HG02885 (cell line): ENCODE results near the gene NKD2.
"Not testable (repeated sequence)": the region's sequence is repeated elsewhere in the genome, so short reads cannot be mapped to it uniquely, and the experiment has no call there.

Experiments
- ATAC-seq: cut with Tn5 transposase; IDR thresholded peaks from one replicate; pipeline ENCODE4 v1.9.1; 2021; ENCODE audit warnings: mild to moderate bottlenecking; ENCODE audit not compliant: unreplicated experiment, poor library complexity

The NKD2 gene

DNA sequence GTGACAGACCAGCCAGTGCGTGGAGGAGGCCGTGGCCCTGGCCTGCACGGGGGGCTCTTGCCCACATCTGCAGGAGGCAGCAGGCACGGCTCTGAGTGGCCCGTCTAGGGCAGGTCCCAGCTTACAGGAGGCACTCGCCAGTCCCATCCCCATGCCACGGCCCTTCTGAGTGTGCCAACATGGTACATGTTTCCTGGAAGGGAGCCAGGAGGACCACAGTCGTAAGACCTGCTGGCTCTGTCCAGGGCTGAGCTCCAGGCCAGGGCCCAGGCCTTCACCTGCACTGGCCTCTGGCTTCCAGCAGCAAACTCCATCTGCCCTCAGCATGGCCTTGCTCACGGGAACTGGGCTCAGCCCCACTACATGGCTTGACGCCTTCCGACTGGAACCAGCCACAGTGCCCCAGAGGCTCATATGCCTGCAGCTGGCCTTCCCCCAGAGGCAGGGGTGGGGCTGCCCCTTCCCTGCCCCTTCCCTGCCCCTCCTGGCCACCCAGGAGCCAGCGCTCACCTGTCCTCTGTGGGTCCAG, 3.8 kb downstream of the NKD2 start:
- no peak for ATAC-seq

DNA sequence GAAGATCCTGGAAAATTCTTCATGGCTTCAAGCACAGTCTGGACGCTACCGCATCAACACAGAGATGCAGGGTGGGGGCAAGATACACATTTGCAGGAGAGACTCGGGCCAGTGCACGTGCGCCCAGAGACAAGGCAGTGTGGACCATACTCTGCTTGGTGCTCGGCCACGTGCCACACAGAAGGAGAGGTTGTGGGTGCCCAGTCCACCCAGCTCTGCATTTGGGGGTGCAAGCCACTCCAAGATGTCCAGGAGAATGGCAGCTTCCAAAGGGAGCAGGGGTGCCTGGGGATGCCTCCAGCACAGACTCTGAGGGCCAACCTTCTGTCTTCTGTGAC, 4.3 kb downstream of the NKD2 start:
- ATAC-seq, result no peak

DNA sequence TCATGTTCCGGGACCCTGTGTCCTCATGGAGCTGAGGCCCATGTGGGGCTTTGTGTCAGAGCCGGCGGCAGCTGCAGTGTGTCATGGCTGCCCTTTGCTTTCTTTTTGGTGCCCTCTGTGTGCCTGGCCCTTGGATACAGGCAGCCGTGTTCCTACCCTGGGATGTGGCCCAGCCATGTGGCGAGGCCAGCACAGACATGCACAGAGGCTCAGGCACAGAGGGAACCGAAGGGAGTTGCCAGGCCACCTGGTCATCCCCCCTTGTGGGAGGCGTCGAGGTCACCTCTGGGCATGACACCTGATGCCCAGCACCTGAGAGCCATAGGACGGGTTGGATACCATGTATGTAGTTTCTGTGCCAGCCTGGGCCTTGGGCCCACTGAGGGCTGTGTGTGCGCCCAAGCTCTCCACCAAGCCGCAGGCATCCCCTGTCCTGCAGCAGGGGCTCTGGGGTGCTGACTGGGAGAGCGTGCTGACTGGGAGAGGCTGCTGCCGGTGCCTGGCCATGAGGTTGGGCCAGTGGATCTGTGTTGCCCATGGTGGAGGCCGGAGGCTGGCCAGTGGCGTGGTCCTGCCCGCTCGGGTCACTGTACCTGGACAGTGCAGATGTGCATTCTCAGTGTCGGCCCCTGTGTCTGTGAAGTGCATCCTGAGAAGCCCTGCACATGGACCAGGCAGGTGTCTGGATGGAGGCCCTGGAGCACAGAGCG, 4.8 kb downstream of the NKD2 start:
- no peak for ATAC-seq

DNA sequence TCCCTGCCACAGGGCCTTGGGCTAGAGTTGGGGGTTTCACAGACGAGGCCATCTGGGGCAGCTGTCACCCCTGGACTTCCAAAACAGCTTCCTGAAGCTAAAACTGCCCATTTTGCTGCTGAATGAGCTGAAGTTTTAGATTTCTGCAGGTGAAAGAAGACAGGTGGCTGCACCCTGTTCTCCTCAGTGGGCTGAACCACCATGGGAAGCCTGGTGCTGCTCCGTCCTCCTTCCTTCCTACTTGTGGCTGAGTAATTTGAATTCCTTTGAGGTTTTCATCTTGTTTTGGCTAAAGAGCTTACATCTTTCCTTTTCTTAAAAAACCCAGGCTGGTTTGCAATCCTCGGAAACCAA, 5.3 kb downstream of the NKD2 start:
- ATAC-seq, result no peak

- ATAC-seq, result no peak
These were observed 5.7 kb downstream of the NKD2 start for GRCh38 chr5:1014346-1014745.

DNA sequence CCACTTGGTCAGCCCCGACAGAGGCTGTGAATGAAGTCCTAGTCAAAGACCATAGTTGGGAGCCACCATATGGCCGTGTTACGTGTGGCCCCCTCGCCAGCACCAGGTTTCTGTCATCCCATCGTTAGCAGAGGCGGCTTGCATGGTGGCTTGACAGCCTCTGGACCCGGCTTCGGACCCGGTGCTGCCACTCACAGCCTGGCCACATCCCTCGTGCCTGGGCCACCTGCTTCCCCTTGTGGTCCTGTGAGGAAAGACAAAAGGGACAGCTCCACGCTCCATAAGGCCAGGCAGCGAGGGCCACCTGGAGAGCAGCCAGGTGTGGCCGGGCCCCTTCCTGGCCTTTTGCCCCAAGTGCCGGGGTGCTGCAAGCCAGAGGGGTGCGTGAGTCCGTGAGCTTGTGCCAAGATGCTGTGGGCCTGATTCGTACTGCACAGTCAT, 6.2 kb downstream of the NKD2 start:
- ATAC-seq, result no peak

GRCh38 chr5:1015507-1015906, 6.9 kb downstream of the NKD2 start:
- no peak for ATAC-seq

- no peak for ATAC-seq
These were observed 7.4 kb downstream of the NKD2 start for GRCh38 chr5:1016036-1016435.

DNA sequence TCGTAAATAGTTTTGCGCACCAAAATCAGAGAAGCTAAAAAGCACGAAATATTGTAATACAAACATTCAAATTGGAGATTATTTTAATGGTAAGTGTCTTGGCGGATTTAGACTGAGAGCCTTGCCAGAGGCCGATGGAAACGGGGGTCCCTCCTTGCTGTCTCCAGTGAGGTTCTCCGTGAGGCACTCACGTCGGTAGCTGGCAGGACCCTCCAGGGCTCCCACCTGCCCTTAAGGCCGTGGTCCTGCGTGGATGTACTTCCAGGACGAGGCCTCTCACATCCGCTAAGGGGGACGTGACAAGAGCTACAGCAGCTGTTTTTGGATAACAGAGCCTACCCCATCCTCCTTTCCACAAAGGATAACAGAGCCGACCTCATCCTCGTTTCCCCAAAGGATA, 7.9 kb downstream of the NKD2 start:
- no peak for ATAC-seq

DNA sequence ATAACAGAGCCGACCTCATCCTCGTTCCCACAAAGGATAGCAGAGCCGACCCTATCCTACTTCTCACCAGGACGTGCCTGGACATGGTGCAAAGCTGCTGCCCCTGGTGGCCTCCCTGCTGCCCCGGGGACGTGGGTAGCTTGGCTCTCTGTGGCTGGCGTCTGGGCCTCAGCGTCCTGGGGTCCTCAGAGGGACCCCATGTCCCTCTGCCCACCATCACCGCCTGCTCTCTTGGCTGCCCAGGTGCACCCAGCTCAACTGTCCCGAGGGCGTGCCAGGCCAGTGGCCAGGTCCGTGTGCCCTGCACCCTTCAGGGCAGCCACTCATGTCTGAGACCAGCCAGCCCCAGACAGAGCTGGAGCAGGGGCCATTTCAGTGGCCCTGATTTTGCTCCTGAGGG, 8.5 kb downstream of the NKD2 start:
- no peak for ATAC-seq

DNA sequence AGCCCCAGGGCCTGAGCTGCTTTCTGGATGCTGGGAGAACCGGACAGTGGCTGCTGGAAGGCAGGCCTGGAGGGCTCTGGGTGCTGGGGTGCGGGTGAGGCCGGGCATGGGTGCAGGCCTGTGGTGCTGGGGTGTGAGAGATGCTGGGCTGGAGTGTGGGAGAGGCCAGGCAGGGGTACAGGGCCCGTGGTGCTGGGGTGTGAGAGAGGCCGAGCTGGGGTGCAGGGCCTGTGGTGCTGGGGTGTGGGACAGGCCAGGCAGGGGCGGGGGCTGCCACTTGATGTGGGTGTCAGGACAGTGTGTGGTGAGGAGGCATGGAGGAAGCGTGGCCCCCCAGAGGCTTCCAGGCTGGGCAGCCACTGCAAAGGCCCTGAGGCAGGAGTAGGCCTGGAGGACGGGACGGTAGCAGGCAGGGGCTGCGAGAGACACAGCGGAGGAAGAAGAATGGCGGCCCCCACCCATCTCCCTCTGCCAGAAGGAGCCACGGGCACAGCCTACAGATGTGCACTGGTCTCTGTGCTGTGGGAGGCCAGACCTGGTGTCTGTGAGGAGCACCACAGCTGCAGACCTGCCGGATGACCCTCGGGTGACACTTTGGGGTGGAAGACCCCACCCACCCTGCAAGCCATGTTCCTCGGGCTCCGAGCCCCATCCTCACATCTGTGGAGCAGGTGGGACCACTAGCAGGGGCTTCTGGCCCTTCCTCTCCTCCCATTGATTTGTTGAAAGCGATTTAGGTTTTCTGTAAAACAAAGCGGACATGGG, 9.3 kb downstream of the NKD2 start:
- no peak for ATAC-seq

DNA sequence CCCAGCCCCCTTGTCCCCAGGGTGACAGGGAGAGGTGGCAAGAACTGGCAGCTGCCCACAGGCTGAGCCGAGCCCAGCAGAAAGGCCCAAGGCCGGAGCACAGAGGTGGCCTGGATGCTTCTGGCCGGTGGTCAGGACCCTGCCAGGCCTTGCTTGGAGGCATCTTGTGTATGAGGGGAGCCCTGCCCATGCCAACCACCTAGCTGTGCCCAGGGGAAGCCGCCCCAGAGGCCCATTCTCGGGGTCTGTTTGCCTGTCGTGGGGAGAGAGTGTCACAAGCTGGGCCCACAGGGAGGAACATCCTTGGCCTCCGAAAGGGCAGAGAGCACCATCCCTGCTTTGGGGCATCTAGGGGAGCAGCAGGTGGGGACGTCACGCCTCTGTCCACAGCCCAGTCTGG, 10.0 kb downstream of the NKD2 start:
- no peak for ATAC-seq

- no peak for ATAC-seq
These were observed 10.7 kb downstream of the NKD2 start for GRCh38 chr5:1019001-1019905.

DNA sequence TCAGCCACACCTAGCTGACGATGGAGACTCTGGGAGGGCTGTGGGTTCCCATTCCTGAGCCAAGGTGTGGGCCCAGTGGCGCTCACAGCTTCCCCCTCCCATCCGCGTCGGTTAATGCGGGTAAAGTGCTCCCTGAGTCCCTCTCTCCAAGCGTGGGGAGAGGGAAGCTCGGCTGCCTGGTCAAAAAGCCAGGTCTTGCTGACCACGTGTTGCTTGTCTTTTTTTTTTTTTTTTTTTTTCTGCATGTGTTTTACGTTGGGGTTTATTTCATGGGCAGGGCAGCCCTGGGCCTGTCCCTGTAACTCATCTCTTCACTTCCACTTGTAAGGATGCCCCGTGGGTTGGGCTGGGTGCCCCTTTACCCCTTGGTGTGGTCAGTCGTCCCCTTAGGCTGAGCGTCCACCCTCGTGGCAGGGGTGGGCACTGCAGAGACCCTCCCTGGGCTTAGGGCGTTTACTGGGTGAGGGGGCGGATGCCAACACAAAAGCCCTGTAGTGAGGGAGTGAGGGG, 11.9 kb downstream of the NKD2 start:
- ATAC-seq, result no peak

DNA sequence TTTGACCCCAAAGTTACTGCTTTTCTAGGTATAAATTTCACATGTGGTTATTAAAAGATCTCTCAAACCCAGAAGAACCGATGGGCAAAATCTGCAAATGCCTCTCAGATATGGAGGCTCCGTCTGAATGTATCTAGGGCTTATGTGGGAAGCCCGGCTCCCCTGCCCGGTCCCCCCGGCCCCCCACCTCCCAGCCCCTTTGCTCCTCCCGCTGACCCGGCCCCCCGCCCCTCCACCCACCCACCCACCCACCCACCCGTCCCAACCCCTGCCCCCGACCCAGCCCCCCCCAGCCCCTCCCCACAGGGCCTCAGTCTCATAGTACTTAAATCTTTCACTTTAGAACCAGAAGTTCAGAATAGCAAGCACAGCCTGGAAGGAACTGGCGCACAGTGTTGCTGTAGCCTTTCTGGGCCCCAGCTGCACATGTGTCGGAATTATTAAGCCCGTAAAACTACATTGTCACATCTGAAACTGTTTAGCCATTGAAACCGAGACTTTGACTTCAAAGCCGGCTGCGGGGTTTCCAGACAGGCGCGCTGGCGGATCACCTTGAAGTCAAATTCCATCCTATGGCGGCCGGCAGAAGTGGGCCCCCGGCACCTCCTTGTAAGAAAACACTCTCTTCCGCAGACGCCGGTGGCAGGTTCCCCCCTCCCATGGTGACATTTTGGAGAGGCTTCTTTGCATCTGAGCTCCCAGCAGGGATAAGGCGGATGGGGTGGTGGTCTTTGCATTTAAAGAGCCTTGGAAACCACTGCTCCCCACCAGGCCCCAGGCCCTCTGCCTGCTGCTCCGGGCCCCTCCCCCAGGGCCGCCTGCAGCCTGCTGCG, 12.8 kb downstream of the NKD2 start:
- ATAC-seq, result no peak

DNA sequence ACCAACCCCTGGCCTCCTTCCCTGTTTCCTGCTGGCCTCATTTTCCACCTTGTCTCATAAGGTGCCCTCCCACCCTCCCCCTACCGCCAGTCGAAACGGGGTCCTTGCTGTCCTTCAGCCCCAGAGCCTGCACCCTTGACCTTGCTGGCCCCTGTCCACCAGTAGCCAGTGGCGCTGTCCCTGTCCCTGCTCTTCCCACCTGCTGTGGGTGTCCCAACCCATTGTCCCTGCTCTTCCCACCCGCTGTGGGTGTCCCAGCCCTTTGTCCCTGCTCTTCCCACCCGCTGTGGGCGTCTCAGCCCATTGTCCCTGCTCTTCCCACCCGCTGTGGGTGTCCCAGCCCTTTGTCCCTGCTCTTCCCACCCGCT, 13.4 kb downstream of the NKD2 start:
- ATAC-seq, result not testable (repeated sequence)

DNA sequence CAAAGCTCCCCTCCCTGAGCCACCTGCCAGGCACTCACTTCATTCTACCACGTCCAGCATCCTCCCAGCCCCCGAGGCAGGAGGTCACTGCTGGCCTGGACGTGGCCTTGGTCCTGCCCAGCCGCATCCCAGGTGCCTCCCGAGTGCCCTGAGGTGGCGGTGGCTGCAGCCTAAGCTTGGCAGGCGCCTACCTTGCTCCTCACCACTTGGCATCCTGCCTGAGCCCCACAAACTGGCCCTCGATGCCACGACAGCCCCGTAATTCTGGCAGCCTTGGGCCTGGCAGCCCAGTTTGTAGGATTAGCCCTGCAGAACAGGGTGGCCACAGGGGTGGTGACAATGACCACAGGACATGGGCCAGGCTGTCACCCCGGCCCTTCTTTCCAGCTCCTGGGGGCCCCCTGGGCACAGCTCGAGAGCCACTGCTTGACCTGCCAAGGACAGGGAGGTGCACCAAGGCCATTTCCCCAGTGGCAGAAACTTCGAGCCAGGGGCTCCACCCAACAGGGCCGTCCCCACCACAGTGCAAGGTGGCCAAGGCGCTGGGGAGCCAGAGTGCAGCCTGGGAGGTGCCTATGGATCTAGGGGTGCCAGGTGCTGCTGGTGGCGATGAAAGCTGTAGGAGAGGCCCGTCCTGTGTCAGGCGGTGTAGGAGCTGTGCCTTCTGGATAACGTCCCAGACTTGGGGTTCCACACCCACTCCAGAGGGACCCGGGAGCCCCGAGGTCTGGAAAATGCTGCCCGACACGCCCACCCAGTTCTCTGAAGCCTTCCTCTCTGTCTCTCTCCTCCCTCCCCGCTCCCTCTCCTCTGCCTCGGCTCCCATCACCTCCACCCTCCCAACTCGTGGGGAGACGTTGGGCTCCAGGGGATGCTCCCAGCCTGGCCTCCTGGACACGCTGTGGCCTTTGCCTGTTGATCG, 18.4 kb downstream of the NKD2 start:
- no peak for ATAC-seq

DNA sequence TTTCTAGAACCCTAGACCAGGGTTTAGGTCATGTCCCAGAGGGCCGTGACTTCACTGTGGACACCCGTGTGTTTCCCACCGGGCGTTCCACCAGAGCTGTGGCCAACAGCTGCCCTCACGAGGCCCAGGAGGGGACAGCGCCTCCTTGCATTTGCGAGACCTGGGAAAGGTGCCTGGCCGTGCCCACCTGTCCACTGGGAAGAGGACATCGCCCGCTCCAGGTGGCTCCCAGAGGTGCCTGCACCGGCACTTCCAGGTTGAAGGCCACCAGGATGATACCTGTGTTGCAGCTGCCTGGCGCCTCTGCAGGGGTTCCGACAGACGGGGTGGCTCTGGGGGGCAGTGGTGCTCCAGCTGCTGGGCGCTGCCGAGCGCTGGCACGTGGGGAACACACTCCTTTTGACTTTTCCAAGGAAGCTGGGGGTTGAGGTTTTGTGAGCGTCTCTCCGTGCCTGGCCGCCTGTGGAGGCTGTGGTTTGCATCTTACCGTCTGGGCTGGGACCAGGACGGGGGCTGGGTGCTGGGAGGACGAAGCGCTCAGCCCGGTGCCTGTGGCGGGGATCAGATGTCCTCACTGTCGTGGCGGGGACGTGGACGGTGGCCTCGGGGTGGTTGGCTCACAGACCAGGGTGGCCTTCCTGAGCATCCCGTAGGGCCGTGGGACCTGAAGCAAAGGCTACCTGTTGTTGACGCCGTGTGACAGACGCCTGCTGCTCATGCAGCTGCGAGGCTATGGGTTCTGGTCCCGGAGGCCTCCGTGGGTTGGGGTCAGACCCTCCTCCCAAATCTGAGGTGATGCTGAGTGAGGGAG, 19.2 kb downstream of the NKD2 start:
- no peak for ATAC-seq
